Activated T-helper 2 cell treated with anti-CD3 and anti-CD28 coated beads, Interferon-gamma antibody, Interleukin-2, Interleukin-4, amounts not matched to agents 10 μg/mL and 5 μg/mL and 100 μg/mL, durations not matched to agents 14 hours and 24 hours and 36 hours (primary cell): ENCODE results near the gene C12orf54. TPM values are rescaled to one million over a fixed set of nuclear protein-coding genes. Genes with fewer than 3 reads are reported as not detected.
"Not testable (repeated sequence)": the region's sequence is repeated elsewhere in the genome, so short reads cannot be mapped to it uniquely, and the experiment has no call there.

Experiments used
- DNase-seq: peaks from one replicate; pipeline ENCODE4 v3.0.0; 2021; ENCODE audit warnings: low spot score
- H3K27ac Mint-ChIP-seq: one replicate; pipeline ENCODE4 v1.8.0; 2021; ENCODE audit warnings: mixed read lengths
- H3K27me3 Mint-ChIP-seq: one replicate; pipeline ENCODE4 v1.8.0; 2021; ENCODE audit warnings: low read depth, mixed read lengths
- H3K36me3 Mint-ChIP-seq: one replicate; pipeline ENCODE4 v1.8.0; 2021; ENCODE audit warnings: low read depth, mixed read lengths
- H3K4me1 Mint-ChIP-seq: one replicate; pipeline ENCODE4 v1.8.0; 2021; ENCODE audit warnings: low read depth, mixed read lengths
- H3K4me3 Mint-ChIP-seq: one replicate; pipeline ENCODE4 v1.8.0; 2021; ENCODE audit warnings: low read depth, mild to moderate bottlenecking, moderate library complexity, mixed read lengths
- H3K9me3 Mint-ChIP-seq: one replicate; pipeline ENCODE4 v1.8.0; 2021; ENCODE audit warnings: mixed read lengths
- intact Hi-C: fragments of 100-400 bp; cut with micrococcal nuclease; formaldehyde crosslinking; loops from one replicate; pipeline ENCODE4 v1.15.1; 2023
- total RNA-seq: library from RNA; stranded (reverse); gene quantifications from 2 replicates; pipeline ENCODE4 v1.2.3, GENCODE V29; 2022

Gene C12orf54
- total RNA-seq, 1 donor from 2014 or later, result not detected

DNA sequence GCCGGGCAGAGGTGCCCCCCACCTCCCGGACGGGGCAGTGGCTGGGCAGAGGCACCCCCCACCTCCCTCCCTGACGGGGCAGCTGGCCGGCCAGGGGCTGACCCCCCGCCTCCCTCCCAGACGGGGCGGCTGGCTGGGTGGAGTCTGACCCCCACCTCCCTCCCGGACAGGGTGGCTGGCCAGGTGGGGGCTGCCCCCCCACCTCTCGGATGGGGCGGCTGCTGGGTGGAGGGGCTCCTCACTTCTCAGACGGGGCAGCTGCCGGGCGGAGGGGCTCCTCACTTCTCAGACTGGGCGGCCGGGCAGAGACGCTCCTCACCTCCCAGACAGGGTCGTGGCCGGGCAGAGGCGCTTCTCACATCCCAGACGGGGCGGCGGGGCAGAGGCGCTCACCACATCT lies 38.1 kb downstream of the C12orf54 start:
- intact Hi-C loops, H3K4me1 Mint-ChIP-seq, H3K36me3 Mint-ChIP-seq, H3K4me3 Mint-ChIP-seq, H3K27ac Mint-ChIP-seq, DNase-seq, H3K9me3 Mint-ChIP-seq, H3K27me3 Mint-ChIP-seq: not testable (repeated sequence)

DNA sequence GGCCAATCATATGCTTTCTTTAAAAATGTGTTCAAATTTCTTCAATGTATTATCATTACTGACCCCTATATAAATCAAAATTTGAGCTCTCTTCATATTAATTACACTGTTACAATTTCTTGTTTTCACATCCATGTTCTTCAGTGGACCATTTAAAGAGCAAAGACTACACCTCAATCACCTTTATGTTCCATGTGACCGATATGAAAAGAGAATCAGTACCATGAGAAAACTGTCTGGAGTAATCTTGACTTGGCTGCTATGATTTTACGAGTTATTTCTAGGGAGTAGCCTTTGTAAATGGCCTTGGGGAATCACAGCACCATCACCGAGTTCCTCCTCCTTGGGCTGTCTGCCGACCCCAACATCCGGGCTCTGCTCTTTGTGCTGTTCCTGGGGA lies 43.0 kb downstream of the C12orf54 start, which contains the start of gene OR8S1:
Gene OR8S1, plus strand, starts transcription at position 301 of the 400 bp plus-strand sequence. Its CDS starts 0 bp downstream, at position 301.
- H3K4me3 Mint-ChIP-seq, result no peak within 1 kb of the TSS
- DNase-seq, result no peak
- no peaks in the 10 kb centered on the region for H3K36me3 Mint-ChIP-seq
- no peaks in the 10 kb centered on the region for H3K9me3 Mint-ChIP-seq
- intact Hi-C loops, result no loop called here
- no peaks in the 10 kb centered on the region for H3K27me3 Mint-ChIP-seq
- H3K4me1 Mint-ChIP-seq, result no peaks in the 10 kb centered on the region
- no peak within 1 kb of the TSS for H3K27ac Mint-ChIP-seq

GRCh38 chr12:48527891-48528670 lies 45.8 kb downstream of the C12orf54 start:
- Mint-ChIP-seq H3K4me1 (peaks cover 3% of the 10 kb centered on the region), H3K27ac (no peak overlapping the region), H3K4me3 (no peak overlapping the region), H3K36me3 (no peaks in the 10 kb centered on the region), H3K27me3 (peaks cover 2% of the 10 kb centered on the region), H3K9me3 (no peaks in the 10 kb centered on the region)
- no peak for DNase-seq
- intact Hi-C loops, result no loop called here

- Mint-ChIP-seq H3K27me3 (peaks cover 2% of the 10 kb centered on the region), H3K9me3 (no peaks in the 10 kb centered on the region), H3K27ac (no peak overlapping the region)
These were observed 50.3 kb downstream of the C12orf54 start for GRCh38 chr12:48532601-48533000.

GRCh38 chr12:48536602-48537001 lies 54.3 kb downstream of the C12orf54 start:
- Mint-ChIP-seq H3K27me3 (peaks cover 2% of the 10 kb centered on the region), H3K36me3 (no peaks in the 10 kb centered on the region), H3K9me3 (no peaks in the 10 kb centered on the region), H3K4me1 (peaks cover 6% of the 10 kb centered on the region), H3K4me3 (no peak overlapping the region), H3K27ac (no peak overlapping the region)
- no peak for DNase-seq
- intact Hi-C loops, result no loop called here

More at GRCh38 chr12:48532601-48533000, 50.3 kb downstream of the C12orf54 start:
- no peaks in the 10 kb centered on the region for H3K36me3 Mint-ChIP-seq
- no peak overlapping the region for H3K4me3 Mint-ChIP-seq
- intact Hi-C loops, result no loop called here
- no peak for DNase-seq
- H3K4me1 Mint-ChIP-seq, result peaks cover 3% of the 10 kb centered on the region

GRCh38 chr12:48542300-48542928 lies 60.1 kb downstream of the C12orf54 start:
- Mint-ChIP-seq H3K27ac (no peak overlapping the region), H3K27me3 (peaks cover 1% of the 10 kb centered on the region), H3K4me3 (no peak overlapping the region), H3K36me3 (no peaks in the 10 kb centered on the region), H3K4me1 (peaks cover 4% of the 10 kb centered on the region), H3K9me3 (no peaks in the 10 kb centered on the region)
- intact Hi-C loops, result loop anchor here (1.0 to 5.0 kb wide), 2 partner anchors 76 to 255 kb away; no protein-coding TSS in a partner anchor
- no peak for DNase-seq

DNA sequence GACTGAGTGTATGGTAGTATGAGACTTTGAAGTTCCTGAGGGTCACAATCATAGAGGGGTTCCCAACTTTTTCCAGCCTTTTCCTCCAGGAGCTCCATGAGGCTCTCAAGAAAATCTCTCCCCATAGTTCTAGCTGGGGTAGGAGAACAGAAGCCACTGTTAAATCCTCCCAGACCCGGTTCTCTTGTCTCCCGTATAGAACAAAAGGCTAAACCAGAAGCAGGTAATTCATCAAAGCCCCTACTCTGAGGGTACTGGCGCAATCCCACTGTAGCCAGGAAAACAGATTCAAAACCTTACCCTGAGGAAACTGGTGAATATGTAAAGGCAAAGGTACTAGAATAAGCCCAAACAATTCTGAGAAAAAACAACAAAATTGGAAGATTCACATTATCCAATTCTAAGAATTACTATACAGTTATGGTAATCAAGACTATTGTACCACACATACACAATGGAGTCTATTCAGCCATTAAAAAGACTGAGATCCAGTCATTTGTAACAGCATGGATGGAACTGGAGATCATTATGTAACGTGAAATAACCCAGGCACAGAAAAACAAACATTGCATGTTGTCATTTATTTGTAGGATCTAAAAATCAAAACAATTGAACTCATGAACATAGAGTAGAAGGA lies 63.7 kb downstream of the C12orf54 start:
- no peaks in the 10 kb centered on the region for H3K4me1 Mint-ChIP-seq
- H3K4me3 Mint-ChIP-seq, result no peak overlapping the region
- peaks cover 4% of the 10 kb centered on the region for H3K27me3 Mint-ChIP-seq
- DNase-seq, result no peak
- intact Hi-C loops, result no loop called here
- no peak overlapping the region for H3K27ac Mint-ChIP-seq
- peaks cover 5% of the 10 kb centered on the region for H3K9me3 Mint-ChIP-seq
- H3K36me3 Mint-ChIP-seq, result no peaks in the 10 kb centered on the region

Other genes starting within 250 kb of the C12orf54 start
- 5.4 and 6.4 TPM in 2 replicates for gene ZNF641, start 131.6 kb upstream of the C12orf54 start, total RNA-seq
- gene ANP32D, start 9.9 kb upstream of the C12orf54 start, total RNA-seq, result not detected in 2 replicates
- gene OR8S1, start 43.1 kb downstream of the C12orf54 start, total RNA-seq, result not detected in 2 replicates
- not detected in 2 replicates for gene LALBA, start 87.5 kb downstream of the C12orf54 start, total RNA-seq
- gene KANSL2, start 199.7 kb downstream of the C12orf54 start, total RNA-seq, result 59.5 and 62.7 TPM in 2 replicates
- 70.2 and 71.9 TPM in 2 replicates for gene CCNT1, start 234.2 kb downstream of the C12orf54 start, total RNA-seq